Measurements from ENCODE around the gene ALG2.
A peak's percentile ranks its signal among the peaks of the same experiment; 100 is the strongest.

The ALG2 gene

GRCh38 chr9:99262949-99263418 is 41.2 kb upstream of the ALG2 start:
- TF ChIP-seq CTCF (IDR thresholded peaks at IDR 0.05; ENCODE audit: insufficient read depth, low read depth, low read length, missing control alignments), result no peak
- no peak overlapping the region for H3K4me3 ChIP-seq (ENCODE audit: low read length)
- DNase-seq (ENCODE audit: low read depth), result no peak

GRCh38 chr9:99261923-99262322 is 40.2 kb upstream of the ALG2 start:
- DNase-seq (ENCODE audit: low read depth), result no peak
- no peak for TF ChIP-seq CTCF (IDR thresholded peaks at IDR 0.05; ENCODE audit: insufficient read depth, low read depth, low read length, missing control alignments)
- no peak overlapping the region for H3K4me3 ChIP-seq (ENCODE audit: low read length)

- DNase-seq (ENCODE audit: low read depth), result peak; percentile 17
- H3K4me3 ChIP-seq (ENCODE audit: low read length), result no peak overlapping the region
- no peak for TF ChIP-seq CTCF (IDR thresholded peaks at IDR 0.05; ENCODE audit: insufficient read depth, low read depth, low read length, missing control alignments)
These were observed 37.6 kb upstream of the ALG2 start for GRCh38 chr9:99259231-99259918.

- TF ChIP-seq CTCF (IDR thresholded peaks at IDR 0.05; ENCODE audit: insufficient read depth, low read depth, low read length, missing control alignments), result no peak
- no peak overlapping the region for H3K4me3 ChIP-seq (ENCODE audit: low read length)
- DNase-seq (ENCODE audit: low read depth), result no peak
These were observed 36.1 kb upstream of the ALG2 start for GRCh38 chr9:99257723-99258389.

GRCh38 chr9:99255651-99256050 is 33.9 kb upstream of the ALG2 start:
- no peak for DNase-seq (ENCODE audit: low read depth)
- H3K4me3 ChIP-seq (ENCODE audit: low read length), result no peak overlapping the region
- no peak for TF ChIP-seq CTCF (IDR thresholded peaks at IDR 0.05; ENCODE audit: insufficient read depth, low read depth, low read length, missing control alignments)

GRCh38 chr9:99253772-99254431 is 32.2 kb upstream of the ALG2 start:
- no peak overlapping the region for H3K4me3 ChIP-seq (ENCODE audit: low read length)
- peak; percentile 53 for DNase-seq (ENCODE audit: low read depth)
- no peak for TF ChIP-seq CTCF (IDR thresholded peaks at IDR 0.05; ENCODE audit: insufficient read depth, low read depth, low read length, missing control alignments)

Measured in epithelial cell of esophagus (primary cell).